A549 (cell line): ENCODE data around the gene C1orf105. TPM values are rescaled to one million over a fixed set of nuclear protein-coding genes. Genes with fewer than 3 reads are reported as not detected.

Experiments used
- ATAC-seq, 2 experiments: fragments of 200-7000 bp in 1 of 2; fragments of >200 bp in 1 of 2; cut with Nextera tagmentation in 1 of 2; cut with Tn5 transposase in 1 of 2; 3 replicates each; pipeline versions ENCODE4 v1.8.0 to v1.9.1; 2018 to 2020; ENCODE audit warnings: mild to moderate bottlenecking in 1 of 2, moderate library complexity in 1 of 2
- CTCF ChIA-PET: fragments of 300-600 bp; sonication (Branson Sonifier 250); formaldehyde crosslinking; extraction: SDS; loops from one replicate; lab custom pipeline; 2021; ENCODE audit warnings: antibody characterized with exemption, inconsistent platforms; lab: Yijun Ruan, JAX
- POLR2A ChIA-PET: fragments of 350-600 bp; formaldehyde crosslinking; extraction: SDS; loops from one replicate; lab custom pipeline; 2021; ENCODE audit warnings: antibody characterized with exemption, inconsistent platforms; lab: Yijun Ruan, JAX
- DNase-seq, 2 experiments: peaks; one replicate each; pipeline versions ENCODE4 v3.0.0 to v3.0.0-alpha.2; 2011 to 2016; ENCODE audit warnings: low read depth in 1 of 2, low spot score in 1 of 2
- FAIRE-seq: peaks from 2 replicates; lab custom pipeline; 2011; peaks lifted over from hg19 to GRCh38; lab: Jason Lieb, UNC
- H3K27ac ChIP-seq, 2 experiments: fragments of >200 bp; sonication (Bioruptor Twin); formaldehyde crosslinking; 3 replicates each; pipeline ENCODE4 v1.5.1; 2016 to 2017
- H3K4me1 ChIP-seq: fragments of >200 bp; sonication (Bioruptor Twin); formaldehyde crosslinking; 3 replicates; pipeline ENCODE4 v1.6.1; 2016
- H3K4me2 ChIP-seq: fragments of >200 bp; sonication (Bioruptor Twin); formaldehyde crosslinking; 3 replicates; pipeline ENCODE4 v1.6.1; 2016
- H3K4me3 ChIP-seq: fragments of >200 bp; sonication (Bioruptor Twin); formaldehyde crosslinking; 3 replicates; pipeline ENCODE4 v1.5.1; 2016
- H3K9me3 ChIP-seq: fragments of >200 bp; sonication (Bioruptor Twin); formaldehyde crosslinking; 3 replicates; pipeline ENCODE4 v1.6.1; 2016
- EHF ChIP-seq: fragments of 250-450 bp; sonication (Bioruptor Pico); IDR thresholded peaks from 2 replicates; pipeline ENCODE4 v1.5.0; 2020; ENCODE audit warnings: mild to moderate bottlenecking
- EHMT2 ChIP-seq: fragments of 200-600 bp; sonication (generic); IDR thresholded peaks from 2 replicates; pipeline ENCODE4 v1.6.1; 2016; ENCODE audit warnings: antibody characterized with exemption, low read depth, mild to moderate bottlenecking, moderate library complexity
- HDAC2 ChIP-seq: fragments of 200-600 bp; sonication (generic); IDR thresholded peaks from 2 replicates; pipeline ENCODE4 v1.6.1; 2016
- HOXA7 ChIP-seq: fragments of 250-450 bp; sonication (Bioruptor Pico); IDR thresholded peaks from 2 replicates; pipeline ENCODE4 v1.5.0; 2020; ENCODE audit warnings: mild to moderate bottlenecking, moderate library complexity
- JUN ChIP-seq, 2 experiments: fragments of >200 bp; sonication (Bioruptor Twin); formaldehyde crosslinking; IDR thresholded peaks; 2 replicates in 1 of 2; 3 replicates in 1 of 2; pipeline ENCODE4 v1.6.1; 2016 to 2017
- MYC ChIP-seq: IDR thresholded peaks from 2 replicates; pipeline ENCODE4 v1.6.1; 2012; ENCODE audit warnings: mild to moderate bottlenecking, inconsistent platforms, low read length, improper control_type of control experiment, borderline replicate concordance
- POLR2AphosphoS2 ChIP-seq: conservative IDR thresholded peaks from 2 replicates; pipeline ENCODE4 v1.6.1; 2012; ENCODE audit warnings: low read length, improper control_type of control experiment, inconsistent platforms
- RCOR1 ChIP-seq: fragments of 150-350 bp; IDR thresholded peaks from 2 replicates; pipeline ENCODE4 v1.6.1; 2014; ENCODE audit warnings: antibody characterized with exemption, low read length, low read depth
- RFX5 ChIP-seq: fragments of 450-650 bp; IDR thresholded peaks from 2 replicates; pipeline ENCODE4 v1.7.1; 2014; ENCODE audit warnings: antibody characterized with exemption, mild to moderate bottlenecking, moderate library complexity
- RNF2 ChIP-seq: fragments of 200-600 bp; sonication (generic); IDR thresholded peaks from 2 replicates; pipeline ENCODE4 v1.6.1; 2016; ENCODE audit warnings: low read depth, mild to moderate bottlenecking, antibody characterized with exemption, moderate library complexity, borderline replicate concordance
- TFCP2L1 ChIP-seq: fragments of 250-450 bp; sonication (Bioruptor Pico); IDR thresholded peaks from 2 replicates; pipeline ENCODE4 v1.5.0; 2021; ENCODE audit warnings: mild to moderate bottlenecking
- WGBS: methylation state at CpG from one replicate; pipeline ENCODE4 v1.1.6; 2017; ENCODE audit errors: missing lambda C conversion rate; 5-methylcytosine and 5-hydroxymethylcytosine counted together
- polyA plus RNA-seq, 4 experiments: library from polyadenylated mRNA; depleted of rRNA in 3 of 4; stranded (reverse); fragments of >200 nt; fragmentation: RNase III in 1 of 4; extraction: RNeasy Plus Mini Kit Qiagen cat#74134 plus additional on column Dnase treatment in 1 of 4; gene quantifications; 2 replicates in 3 of 4; 3 replicates in 1 of 4; pipeline ENCODE4 v1.2.3, GENCODE V29; 2011 to 2017
- TF ChIP-seq, protein P1 (sequence below): IDR thresholded peaks from 2 replicates; pipeline ENCODE4 v1.6.1; 2012
- TF ChIP-seq, protein P2 (sequence below): fragments of 250-450 bp; sonication (Bioruptor Pico); IDR thresholded peaks from 2 replicates; pipeline ENCODE4 v1.5.0; 2020; ENCODE audit warnings: low read depth, mild to moderate bottlenecking, moderate library complexity
- TF ChIP-seq, protein P3 (sequence below): fragments of >200 bp; sonication (Bioruptor Twin); formaldehyde crosslinking; IDR thresholded peaks from 2 replicates; pipeline ENCODE4 v1.6.1; 2016
- TF ChIP-seq, protein P4 (sequence below): fragments of 200-600 bp; sonication (generic); IDR thresholded peaks from 2 replicates; pipeline ENCODE4 v1.6.1; 2016; ENCODE audit warnings: antibody characterized with exemption, mild to moderate bottlenecking, moderate library complexity
- TF ChIP-seq, protein P5 (sequence below): fragments of 250-450 bp; sonication (Bioruptor Pico); IDR thresholded peaks from 2 replicates; pipeline ENCODE4 v1.5.0; 2021; ENCODE audit warnings: mild to moderate bottlenecking, moderate library complexity, borderline replicate concordance

Gene C1orf105
- polyA plus RNA-seq, 2 of the 4 experiments (the other 2 are of a cell fraction) = 0.40 TPM; not detected in 1

DNA sequence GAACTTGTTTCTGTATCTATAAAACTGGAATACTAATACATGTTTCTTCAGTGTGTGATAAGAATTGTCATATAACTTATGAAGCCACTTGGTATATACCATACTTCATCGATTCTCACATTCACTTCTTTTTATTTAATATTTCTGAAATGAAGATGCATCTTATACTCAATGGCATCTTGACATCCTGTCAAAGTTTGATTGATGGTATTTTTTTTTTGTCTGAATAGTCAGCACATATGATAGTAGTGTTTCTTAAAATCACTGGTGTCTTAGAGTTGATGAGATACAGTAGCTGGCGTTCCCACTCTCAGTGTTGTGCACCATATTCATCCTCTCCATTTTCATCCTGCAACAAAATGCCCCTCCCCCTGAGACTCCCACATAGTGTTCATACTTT lies 34.4 kb upstream of the C1orf105 start (continued):
- TF ChIP-seq, protein P1, sequence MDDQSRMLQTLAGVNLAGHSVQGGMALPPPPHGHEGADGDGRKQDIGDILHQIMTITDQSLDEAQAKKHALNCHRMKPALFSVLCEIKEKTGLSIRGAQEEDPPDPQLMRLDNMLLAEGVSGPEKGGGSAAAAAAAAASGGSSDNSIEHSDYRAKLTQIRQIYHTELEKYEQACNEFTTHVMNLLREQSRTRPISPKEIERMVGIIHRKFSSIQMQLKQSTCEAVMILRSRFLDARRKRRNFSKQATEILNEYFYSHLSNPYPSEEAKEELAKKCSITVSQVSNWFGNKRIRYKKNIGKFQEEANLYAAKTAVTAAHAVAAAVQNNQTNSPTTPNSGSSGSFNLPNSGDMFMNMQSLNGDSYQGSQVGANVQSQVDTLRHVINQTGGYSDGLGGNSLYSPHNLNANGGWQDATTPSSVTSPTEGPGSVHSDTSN = no peak
- TF ChIP-seq MYC = no peak
- TF ChIP-seq, protein P2, sequence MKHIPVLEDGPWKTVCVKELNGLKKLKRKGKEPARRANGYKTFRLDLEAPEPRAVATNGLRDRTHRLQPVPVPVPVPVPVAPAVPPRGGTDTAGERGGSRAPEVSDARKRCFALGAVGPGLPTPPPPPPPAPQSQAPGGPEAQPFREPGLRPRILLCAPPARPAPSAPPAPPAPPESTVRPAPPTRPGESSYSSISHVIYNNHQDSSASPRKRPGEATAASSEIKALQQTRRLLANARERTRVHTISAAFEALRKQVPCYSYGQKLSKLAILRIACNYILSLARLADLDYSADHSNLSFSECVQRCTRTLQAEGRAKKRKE (CRISPR knock-in tag) = no peak
- TF ChIP-seq, all 56 proteins: peak for 0

DNA sequence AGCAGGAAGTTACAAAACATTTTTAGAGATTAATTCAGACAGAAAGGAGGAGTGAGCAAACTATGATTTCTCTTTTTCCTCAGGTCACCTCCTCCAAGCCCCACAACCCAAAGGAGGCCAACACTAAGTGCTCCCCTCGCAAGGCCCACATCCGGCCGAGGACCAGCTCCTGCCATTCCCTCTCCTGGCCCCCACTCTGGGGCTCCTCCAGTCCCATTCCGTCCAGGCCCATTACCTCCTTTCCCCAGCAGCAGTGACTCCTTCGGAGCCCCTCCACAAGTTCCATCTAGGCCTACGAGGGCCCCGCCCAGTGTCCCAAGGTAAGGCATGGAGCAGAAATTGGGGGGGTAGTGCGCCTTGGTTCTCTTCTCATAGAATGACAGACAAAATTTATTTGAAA lies 32.0 kb upstream of the C1orf105 start:
- Histone ChIP-seq H3K4me2 (no peak overlapping the region), H3K9me3 (no peaks in the 10 kb centered on the region), H3K27ac (no peak overlapping the region), H3K4me1 (0 out of 3 replicates have a peak, but pooled peaks cover 3% of the 10 kb centered on the region), H3K4me3 (no peak overlapping the region)
- POLR2A ChIA-PET = no interaction called here
- CTCF ChIA-PET = interaction anchor here (1.1 kb wide), 1 partner anchor 11 kb away, joined by 4 read pairs; no protein-coding TSS in a partner anchor
- ATAC-seq = no peak
- no peak for FAIRE-seq
- TF ChIP-seq POLR2AphosphoS2 (no peak), HOXA7 (CRISPR knock-in tag) (no peak), JUN (IDR thresholded peaks at IDR 0.05) (no peak), HDAC2 (no peak), EHMT2 (no peak), TFCP2L1 (no peak), EHF (CRISPR knock-in tag) (no peak), RFX5 (no peak), RCOR1 (no peak), MYC (no peak), RNF2 (no peak)
- TF ChIP-seq, protein P3, sequence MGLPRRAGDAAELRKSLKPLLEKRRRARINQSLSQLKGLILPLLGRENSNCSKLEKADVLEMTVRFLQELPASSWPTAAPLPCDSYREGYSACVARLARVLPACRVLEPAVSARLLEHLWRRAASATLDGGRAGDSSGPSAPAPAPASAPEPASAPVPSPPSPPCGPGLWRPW = no peak
- TF ChIP-seq, protein P4, sequence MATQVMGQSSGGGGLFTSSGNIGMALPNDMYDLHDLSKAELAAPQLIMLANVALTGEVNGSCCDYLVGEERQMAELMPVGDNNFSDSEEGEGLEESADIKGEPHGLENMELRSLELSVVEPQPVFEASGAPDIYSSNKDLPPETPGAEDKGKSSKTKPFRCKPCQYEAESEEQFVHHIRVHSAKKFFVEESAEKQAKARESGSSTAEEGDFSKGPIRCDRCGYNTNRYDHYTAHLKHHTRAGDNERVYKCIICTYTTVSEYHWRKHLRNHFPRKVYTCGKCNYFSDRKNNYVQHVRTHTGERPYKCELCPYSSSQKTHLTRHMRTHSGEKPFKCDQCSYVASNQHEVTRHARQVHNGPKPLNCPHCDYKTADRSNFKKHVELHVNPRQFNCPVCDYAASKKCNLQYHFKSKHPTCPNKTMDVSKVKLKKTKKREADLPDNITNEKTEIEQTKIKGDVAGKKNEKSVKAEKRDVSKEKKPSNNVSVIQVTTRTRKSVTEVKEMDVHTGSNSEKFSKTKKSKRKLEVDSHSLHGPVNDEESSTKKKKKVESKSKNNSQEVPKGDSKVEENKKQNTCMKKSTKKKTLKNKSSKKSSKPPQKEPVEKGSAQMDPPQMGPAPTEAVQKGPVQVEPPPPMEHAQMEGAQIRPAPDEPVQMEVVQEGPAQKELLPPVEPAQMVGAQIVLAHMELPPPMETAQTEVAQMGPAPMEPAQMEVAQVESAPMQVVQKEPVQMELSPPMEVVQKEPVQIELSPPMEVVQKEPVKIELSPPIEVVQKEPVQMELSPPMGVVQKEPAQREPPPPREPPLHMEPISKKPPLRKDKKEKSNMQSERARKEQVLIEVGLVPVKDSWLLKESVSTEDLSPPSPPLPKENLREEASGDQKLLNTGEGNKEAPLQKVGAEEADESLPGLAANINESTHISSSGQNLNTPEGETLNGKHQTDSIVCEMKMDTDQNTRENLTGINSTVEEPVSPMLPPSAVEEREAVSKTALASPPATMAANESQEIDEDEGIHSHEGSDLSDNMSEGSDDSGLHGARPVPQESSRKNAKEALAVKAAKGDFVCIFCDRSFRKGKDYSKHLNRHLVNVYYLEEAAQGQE = no peak
- TF ChIP-seq, protein P5, sequence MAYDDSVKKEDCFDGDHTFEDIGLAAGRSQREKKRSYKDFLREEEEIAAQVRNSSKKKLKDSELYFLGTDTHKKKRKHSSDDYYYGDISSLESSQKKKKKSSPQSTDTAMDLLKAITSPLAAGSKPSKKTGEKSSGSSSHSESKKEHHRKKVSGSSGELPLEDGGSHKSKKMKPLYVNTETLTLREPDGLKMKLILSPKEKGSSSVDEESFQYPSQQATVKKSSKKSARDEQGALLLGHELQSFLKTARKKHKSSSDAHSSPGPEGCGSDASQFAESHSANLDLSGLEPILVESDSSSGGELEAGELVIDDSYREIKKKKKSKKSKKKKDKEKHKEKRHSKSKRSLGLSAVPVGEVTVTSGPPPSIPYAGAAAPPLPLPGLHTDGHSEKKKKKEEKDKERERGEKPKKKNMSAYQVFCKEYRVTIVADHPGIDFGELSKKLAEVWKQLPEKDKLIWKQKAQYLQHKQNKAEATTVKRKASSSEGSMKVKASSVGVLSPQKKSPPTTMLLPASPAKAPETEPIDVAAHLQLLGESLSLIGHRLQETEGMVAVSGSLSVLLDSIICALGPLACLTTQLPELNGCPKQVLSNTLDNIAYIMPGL (CRISPR knock-in tag) = no peak
- TF ChIP-seq, protein P2 (CRISPR knock-in tag) = no peak
- 90% methylated on average over 8 of the region's 8 CpGs for WGBS
- no peak for DNase-seq
